ENCODE data around the gene CD86.

DNA sequence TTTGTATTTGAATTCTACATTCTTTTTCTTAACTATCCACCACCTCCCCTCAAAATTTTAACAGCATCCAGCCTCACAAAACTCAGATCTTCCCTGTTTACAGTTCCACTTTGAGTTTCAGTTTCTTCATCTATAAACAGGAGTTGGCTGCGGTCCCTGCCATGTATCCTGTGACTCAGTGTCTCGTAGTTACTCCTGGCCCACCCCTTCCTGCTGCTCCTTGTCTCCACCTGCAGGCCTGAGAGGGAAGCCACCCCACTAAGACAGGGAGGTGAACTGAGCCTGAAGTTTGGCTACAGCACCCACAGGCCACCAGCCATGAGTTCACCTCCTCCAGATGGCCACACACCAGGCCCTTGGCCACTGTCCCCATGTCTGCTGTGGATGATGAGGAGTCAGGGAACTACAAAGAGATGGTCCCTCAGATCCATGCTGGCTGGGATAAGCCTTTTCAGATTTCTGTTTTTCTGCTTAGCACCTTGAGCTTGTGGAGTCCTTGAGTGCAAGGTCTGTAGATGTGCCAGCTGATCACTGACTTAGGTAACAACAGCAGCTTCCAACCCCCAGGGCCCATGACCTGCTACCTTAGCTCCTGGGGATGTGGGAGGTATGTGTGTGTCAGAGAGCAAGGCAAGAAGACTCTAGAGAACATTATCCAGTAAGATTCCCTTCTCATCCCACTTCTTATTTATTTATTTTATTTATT lies 37.5 kb downstream of the CD86 start:
- TF ChIP-seq POLR2AphosphoS5 (IDR thresholded peaks at IDR 0.05; ENCODE audit: borderline replicate concordance, low read depth, low read length) (no peak), EZH2 (IDR thresholded peaks at IDR 0.05) (no peak), FOXP2 (optimal IDR thresholded peaks at IDR 0.05; ENCODE audit: control extremely low read depth, extremely low read length, insufficient read depth) (no peak)
